HL-60 (cell line): Measurements from ENCODE around the gene NLK.

Experiments
- DNase-seq, 2 experiments: peaks; one replicate each; pipeline ENCODE4 v3.0.0-alpha.2; 2010 to 2020; ENCODE audit warnings: low read depth in 1 of 2, low spot score in 1 of 2
- H3K27ac ChIP-seq: fragments of 250-450 bp; sonication (Bioruptor Pico); replicated peaks from 2 replicates; pipeline ENCODE4 v1.5.1; 2020; ENCODE audit warnings: mild to moderate bottlenecking, moderate library complexity
- H3K27me3 ChIP-seq: fragments of 250-450 bp; sonication (Bioruptor Pico); 2 replicates; pipeline ENCODE4 v1.5.1; 2021; ENCODE audit warnings: mild to moderate bottlenecking, moderate library complexity; ENCODE audit not compliant: insufficient read depth, poor library complexity, severe bottlenecking
- H3K4me3 ChIP-seq: replicated peaks from 2 replicates; pipeline ENCODE4 v1.5.1; 2011; ENCODE audit warnings: mild to moderate bottlenecking, control low read depth, low read length; ENCODE audit not compliant: insufficient read depth
- CTCF ChIP-seq: IDR thresholded peaks from one replicate; pipeline ENCODE4 v1.5.1; 2011; ENCODE audit warnings: low read length, control low read depth, inconsistent platforms; ENCODE audit not compliant: insufficient read depth
- GABPA ChIP-seq: IDR thresholded peaks from 2 replicates; pipeline ENCODE4 v1.6.1; 2012; ENCODE audit warnings: low read depth
- POLR2AphosphoS5 ChIP-seq: IDR thresholded peaks from 2 replicates; pipeline ENCODE4 v1.6.1; 2012; ENCODE audit warnings: low read depth
- SPI1 ChIP-seq: IDR thresholded peaks from 2 replicates; pipeline ENCODE4 v1.6.1; 2012; ENCODE audit warnings: low read depth, mild to moderate bottlenecking, borderline replicate concordance
- TF ChIP-seq, protein P1 (sequence below): IDR thresholded peaks from 2 replicates; pipeline ENCODE4 v1.6.1; 2012; ENCODE audit warnings: low read depth; ENCODE audit not compliant: insufficient replicate concordance

The NLK gene

DNA sequence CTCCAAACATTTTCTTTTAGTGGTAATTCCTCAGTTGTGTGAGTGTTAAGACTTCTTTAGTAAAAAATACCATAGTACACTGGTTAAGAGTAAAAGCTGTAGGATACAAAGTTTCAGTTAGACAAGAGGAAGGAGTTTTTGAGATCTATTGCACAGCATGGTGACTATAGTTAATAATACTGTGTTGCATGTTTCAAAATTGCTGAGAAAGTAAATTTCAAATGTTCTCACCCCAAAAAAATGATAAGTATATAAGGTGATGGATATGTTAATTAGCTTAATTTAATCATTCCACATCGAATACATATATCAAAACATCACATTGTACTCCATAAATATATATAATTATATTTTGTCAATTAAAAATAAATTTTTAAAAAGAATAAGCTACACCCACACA, 22.0 kb upstream of the NLK start:
- Histone ChIP-seq H3K27ac (no peak overlapping the region), H3K27me3 (no peaks in the 10 kb centered on the region), H3K4me3 (no peak overlapping the region)
- TF ChIP-seq CTCF (no peak), SPI1 (no peak), GABPA (no peak), POLR2AphosphoS5 (no peak)
- TF ChIP-seq, protein P1, sequence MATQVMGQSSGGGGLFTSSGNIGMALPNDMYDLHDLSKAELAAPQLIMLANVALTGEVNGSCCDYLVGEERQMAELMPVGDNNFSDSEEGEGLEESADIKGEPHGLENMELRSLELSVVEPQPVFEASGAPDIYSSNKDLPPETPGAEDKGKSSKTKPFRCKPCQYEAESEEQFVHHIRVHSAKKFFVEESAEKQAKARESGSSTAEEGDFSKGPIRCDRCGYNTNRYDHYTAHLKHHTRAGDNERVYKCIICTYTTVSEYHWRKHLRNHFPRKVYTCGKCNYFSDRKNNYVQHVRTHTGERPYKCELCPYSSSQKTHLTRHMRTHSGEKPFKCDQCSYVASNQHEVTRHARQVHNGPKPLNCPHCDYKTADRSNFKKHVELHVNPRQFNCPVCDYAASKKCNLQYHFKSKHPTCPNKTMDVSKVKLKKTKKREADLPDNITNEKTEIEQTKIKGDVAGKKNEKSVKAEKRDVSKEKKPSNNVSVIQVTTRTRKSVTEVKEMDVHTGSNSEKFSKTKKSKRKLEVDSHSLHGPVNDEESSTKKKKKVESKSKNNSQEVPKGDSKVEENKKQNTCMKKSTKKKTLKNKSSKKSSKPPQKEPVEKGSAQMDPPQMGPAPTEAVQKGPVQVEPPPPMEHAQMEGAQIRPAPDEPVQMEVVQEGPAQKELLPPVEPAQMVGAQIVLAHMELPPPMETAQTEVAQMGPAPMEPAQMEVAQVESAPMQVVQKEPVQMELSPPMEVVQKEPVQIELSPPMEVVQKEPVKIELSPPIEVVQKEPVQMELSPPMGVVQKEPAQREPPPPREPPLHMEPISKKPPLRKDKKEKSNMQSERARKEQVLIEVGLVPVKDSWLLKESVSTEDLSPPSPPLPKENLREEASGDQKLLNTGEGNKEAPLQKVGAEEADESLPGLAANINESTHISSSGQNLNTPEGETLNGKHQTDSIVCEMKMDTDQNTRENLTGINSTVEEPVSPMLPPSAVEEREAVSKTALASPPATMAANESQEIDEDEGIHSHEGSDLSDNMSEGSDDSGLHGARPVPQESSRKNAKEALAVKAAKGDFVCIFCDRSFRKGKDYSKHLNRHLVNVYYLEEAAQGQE = no peak
- DNase-seq = no peak

DNA sequence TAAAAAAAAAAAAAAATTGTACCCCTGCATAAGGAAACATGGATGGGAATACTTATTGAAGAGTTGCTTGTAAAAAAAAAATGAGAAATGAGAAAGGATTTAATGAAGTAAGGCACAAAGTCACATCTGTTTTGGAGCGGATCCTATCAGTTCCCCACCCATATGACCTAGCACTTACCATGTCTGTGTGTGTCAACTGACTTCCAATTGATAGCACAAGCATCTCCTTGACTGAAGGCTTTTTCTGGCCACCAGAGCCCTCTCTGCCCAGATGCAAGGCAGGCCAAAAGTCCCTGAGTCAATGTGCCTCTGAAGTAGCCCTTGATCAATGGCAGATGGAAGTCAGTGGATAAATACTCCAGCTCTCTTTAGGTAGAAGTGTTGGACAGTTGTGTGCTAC, 13.4 kb upstream of the NLK start:
- Histone ChIP-seq H3K27ac (no peak overlapping the region), H3K4me3 (no peak overlapping the region), H3K27me3 (no peaks in the 10 kb centered on the region)
- TF ChIP-seq CTCF (no peak), GABPA (no peak), POLR2AphosphoS5 (no peak), SPI1 (no peak)
- TF ChIP-seq, protein P1 = no peak
- DNase-seq = no peak

- H3K4me3 ChIP-seq = no peak overlapping the region
Observed at GRCh38 chr17:28030386-28030785, 12.1 kb upstream of the NLK start.

More at GRCh38 chr17:28030386-28030785, 12.1 kb upstream of the NLK start:
- TF ChIP-seq, protein P1 = no peak
- TF ChIP-seq POLR2AphosphoS5 (no peak), SPI1 (no peak), CTCF (no peak), GABPA (no peak)
- Histone ChIP-seq H3K27me3 (no peaks in the 10 kb centered on the region), H3K27ac (no peak overlapping the region)
- no peak for DNase-seq
